Measurements from ENCODE around the gene YIPF4. TPM values are rescaled to one million over a fixed set of nuclear protein-coding genes. Genes with fewer than 3 reads are reported as not detected.
"Not testable (repeated sequence)": the region's sequence is repeated elsewhere in the genome, so short reads cannot be mapped to it uniquely, and the experiment has no call there.

Gene YIPF4
- polyA plus RNA-seq, 1 donor = 80.0 TPM

DNA sequence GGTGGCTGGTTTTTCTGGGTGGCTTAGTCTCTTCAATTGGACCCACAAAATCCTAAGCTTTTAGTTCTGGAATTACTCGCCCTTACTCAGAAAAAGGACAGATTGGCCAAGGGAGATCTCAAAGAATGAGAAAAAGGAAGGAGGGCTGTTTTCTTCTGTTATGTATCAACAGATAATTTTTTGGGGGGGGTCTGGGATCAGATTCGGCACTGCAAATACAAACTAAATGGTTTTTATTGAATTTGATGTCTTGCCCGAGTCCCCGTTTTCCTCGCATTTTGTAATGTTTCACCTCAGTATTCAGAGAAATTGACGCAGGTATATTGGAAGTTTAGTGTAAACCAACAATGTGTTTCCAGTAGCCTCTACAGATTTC lies 762 bp downstream of the YIPF4 start:
- DNase-seq = no peak

DNA sequence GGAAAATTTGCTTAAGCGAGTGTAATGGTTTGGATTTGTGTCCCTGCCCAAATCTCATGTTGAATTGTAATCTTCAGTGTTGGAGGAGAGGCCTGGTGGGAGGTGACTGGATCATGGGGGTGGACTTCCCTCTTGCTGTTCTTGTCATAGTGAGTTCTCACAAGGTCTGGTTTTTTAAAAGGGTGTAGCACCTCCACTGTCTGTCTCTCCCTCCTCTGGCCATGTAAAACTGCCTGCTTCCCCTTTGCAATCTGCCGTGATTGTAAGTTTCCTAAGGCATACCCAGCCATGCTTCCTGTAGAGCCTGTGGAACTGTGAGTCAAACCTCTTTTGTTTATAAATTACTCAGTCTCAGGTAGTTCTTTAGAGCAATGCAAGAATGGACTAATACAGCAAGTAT lies 6.6 kb downstream of the YIPF4 start:
- no peak for DNase-seq

DNA sequence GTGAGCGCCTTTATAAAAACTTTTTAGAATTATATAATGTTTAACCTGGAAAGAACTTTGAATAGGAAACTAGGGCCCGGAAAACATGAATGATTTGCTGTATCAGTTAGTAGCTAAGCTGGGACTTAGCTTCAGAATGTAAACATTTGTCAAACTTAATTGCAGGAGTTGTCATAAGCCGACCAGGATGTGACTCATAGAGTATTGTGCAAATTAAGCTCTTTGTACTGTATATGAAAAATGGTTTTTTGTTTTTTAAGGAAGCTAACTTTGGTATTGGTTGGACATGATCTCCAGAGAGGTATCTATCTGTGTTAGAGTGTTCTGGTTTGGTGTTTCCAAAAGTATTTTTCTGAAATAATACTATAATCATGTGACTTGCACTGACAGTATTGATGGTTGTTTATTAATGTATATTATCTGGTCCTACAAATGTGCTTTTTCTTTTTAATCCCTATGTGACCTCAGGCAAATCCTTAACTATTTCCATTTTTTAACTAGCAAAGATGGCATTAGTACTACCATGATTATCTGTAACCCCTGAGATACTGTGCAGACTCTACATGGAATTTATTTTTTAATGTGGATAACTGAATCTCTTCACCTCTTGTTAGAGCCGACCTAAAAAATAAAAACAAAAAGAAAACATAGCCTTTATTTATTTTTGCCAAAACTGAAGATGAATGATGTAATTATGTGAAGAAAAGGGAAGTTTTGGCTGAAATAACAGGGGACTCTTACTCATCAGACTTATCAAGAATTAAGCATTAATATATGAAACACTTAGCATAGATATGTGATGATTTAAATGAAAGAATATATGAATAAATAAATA lies 11.7 kb downstream of the YIPF4 start:
- no peak for DNase-seq

DNA sequence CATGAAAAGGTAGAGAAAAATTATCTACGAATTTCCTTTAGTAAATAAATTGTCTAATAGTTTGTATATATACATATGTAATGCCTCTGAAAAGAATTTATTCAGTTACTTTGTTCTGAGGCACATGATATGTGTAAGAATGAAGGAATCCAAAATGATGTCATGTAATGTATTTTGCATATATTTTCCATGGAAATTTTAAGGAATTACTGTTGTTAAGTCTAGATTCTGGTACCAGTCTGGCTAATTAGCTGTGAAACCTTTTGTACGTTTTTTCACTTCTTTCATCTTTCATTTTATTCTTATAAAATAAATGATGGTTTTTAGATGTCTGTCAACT lies 12.3 kb downstream of the YIPF4 start:
- no peak for DNase-seq

DNA sequence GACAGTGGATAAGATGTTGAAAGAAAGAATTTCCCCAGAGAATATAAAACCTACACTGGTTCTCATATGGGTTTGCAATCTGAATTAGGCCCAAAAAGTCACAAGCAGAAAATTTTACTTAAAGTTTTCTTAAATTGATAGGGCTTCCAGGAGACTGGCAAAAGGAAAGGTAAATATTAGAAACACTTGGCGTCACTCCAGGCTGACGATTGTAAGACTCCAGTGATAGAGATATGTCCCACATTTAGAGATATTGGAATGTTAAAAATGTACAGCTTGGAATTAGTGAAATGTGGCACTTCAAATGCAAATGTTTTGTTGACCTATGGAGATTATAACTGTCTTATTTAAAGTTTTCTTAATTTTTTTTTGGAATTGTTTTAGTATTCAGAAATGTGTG lies 14.0 kb downstream of the YIPF4 start:
- DNase-seq = no peak

DNA sequence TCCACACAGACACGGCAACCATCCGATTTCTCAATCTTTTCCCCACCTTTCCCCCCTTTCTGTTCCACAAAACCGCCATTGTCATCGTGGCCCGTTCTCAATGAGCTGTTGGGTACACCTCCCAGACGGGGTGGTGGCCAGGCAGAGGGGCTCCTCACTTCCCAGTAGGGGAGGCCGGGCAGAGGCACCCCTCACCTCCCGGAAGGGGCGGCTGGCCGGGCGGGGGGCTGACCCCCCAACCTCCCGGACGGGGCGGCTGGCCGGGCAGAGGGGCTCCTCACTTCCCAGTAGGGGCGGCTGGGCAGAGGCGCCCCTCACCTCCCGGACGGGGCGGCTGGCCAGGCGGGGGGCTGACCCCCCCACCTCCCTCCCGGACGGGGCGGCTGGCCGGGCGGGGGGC lies 15.8 kb downstream of the YIPF4 start:
- not testable (repeated sequence) for DNase-seq

DNA sequence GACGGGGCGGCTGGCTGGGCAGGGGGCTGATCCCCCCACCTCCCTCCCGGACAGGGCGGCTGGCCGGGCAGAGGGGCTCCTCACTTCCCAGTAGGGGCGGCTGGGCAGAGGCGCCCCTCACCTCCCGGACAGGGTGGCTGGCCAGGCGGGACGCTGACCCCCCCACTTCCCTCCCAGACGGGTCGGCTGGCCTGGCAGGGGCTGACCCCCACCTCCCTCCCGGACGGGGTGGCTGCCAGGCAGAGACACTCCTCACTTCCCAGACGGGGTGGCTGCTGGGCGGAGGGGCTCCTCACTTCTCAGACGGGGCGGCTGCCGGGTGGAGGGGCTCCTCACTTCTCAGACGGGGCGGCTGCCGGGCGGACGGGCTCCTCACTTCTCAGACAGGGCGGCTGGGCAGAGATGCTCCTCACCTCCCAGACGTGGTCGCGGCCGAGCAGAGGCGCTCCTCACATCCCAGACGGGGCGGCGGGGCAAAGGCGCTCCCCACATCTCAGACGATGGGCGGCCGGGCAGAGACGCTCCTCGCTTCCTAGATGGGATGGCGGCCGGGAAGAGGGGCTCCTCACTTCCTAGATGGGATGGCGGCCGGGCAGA lies 16.4 kb downstream of the YIPF4 start:
- DNase-seq = not testable (repeated sequence)

DNA sequence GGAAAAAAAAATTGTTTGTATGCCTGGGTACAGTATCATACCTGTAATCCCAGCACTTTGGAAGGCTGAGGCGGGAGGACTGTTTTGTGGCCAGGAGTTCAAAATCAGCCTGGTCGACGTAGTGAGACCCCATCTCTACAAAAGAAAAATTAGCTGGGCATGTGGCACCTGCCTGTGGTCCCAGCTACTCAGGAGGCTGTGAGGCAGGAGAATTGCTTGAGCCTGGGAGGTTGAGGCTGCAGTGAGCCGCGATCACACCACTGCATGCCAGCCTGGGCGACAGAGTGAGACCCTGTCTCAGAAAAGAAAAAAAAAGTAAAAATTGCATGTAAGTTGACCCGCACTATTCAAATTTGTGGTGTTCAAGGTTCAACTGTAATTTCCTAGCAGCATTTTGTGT lies 32.9 kb downstream of the YIPF4 start:
- DNase-seq = no peak

DNA sequence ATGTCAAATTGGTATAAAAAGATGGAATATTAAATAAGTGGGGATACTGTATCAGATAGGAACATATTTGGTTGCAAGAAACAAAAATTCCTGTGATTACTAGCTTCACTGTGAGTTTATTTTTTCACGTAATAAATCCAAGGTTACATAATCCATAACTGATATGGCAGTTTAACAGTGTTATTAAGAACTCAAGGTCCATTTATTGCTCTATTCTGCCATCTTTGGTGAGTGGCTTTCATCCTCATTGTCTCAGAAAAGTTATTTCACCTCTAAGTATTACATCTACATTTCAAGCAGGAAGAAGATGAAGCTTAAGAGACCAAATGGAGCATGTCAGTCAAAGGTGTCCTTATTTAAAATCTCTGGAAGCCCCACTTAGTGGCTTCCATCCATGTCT lies 37.2 kb downstream of the YIPF4 start:
- no peak for DNase-seq

DNA sequence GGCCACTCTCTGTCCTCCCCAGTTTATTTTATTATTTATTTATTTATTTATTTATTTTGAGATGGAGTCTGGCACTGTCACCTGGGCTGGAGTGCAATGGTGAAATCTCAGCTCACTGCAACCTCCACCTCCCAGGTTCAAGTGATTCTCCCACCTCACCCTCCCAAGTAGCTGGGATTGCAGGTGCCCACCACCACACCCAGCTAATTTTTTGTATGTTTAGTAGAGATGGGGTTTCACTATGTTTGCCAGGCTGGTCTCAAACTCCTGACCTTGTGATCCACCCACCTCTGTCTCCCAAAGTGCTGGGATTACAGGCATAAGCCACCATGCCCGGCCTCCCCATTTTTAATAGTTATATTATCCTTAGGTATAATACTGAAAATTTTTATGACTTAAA lies 51.0 kb downstream of the YIPF4 start:
- not testable (repeated sequence) for DNase-seq

DNA sequence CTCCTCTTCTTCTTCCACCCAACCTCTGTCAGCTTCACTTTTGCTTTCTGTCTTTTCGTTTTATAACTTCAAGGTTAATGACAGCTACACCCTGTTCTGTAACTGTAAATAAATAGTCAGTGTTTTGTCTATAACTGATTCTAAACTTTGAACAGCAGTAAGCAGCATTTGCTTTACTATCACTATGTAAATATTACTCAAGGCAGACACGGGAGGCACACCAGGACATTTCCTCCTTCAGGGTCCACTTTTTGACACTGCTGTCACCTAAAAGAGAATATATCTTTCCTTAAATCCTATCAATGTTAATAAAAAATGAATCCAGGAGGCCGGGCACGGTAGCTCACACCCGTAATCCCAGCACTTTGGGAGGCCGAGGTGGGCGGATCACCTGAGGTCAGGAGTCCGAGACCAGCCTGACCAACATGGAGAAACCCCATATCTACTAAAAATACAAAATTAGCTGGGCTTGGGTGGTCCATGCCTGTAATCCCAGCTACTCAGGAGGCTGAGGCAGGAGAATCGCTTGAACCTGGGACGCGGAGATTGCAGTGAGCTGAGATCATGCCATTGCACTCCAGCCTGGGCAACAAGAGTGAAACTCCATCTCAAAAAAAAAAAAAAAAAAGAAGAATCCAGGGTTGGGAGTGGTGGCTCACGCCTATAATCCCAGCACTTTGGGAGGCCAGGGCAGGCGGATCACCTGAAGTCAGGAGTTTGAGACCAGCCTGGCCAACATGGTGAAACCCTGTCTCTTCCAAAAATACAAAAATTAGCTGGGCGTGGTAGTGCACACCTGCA lies 51.7 kb downstream of the YIPF4 start:
- DNase-seq = not testable (repeated sequence)

DNA sequence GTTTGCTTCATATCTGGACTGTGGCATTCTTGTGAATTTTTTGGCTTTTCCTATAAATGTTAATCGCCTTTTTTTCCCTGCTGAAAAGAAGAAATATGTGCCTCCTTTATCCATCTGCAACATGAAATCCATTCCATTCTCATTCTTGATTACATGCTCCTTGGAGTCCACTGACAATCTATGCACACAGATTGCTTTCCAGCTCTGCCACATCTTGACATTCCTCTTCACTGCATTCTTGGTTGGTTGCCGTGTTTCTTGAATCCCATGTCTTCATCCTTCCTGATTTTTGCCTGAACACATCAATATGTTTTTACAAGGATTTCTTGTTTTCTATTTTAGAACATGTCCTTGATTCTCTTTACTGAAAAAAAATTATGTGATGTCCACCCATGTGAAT lies 52.4 kb downstream of the YIPF4 start:
- no peak for DNase-seq

DNA sequence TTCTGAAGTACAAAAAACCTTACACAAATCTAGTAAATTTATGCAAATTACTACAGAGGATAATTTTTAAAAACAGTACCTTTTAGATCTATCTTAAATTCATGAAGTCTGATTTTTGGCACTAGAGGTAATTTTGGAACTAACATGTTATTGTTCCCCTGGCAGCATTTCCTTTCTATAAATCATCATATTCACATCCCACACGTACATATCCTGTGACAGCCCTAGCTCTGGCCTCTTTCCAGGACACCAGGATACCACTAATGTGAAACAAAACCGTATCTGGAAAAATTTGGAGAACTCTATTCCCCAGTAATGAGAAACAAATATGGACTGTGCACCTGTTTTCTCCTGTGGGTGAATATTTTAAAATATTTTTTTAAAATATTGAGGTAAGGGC lies 65.1 kb downstream of the YIPF4 start:
- DNase-seq = peak; percentile 11

DNA sequence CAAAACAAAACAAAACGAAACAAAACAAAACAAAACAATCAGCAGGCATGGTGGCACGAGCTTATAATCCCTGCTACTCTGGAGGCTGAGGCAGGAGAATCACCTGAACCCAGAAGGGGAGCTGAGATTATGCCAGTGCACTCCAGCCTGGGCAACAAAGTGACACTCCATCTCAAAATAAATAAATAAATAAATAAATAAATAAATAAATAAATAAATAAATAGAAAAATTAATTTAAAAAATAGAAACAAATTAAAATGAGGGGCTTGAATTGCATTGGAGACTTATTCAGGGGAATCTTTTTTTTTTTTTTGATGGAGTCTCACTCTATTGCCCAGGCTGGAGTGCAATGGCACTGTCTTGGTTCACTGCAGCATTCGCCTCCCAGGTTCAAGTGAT lies 73.1 kb downstream of the YIPF4 start:
- not testable (repeated sequence) for DNase-seq

DNA sequence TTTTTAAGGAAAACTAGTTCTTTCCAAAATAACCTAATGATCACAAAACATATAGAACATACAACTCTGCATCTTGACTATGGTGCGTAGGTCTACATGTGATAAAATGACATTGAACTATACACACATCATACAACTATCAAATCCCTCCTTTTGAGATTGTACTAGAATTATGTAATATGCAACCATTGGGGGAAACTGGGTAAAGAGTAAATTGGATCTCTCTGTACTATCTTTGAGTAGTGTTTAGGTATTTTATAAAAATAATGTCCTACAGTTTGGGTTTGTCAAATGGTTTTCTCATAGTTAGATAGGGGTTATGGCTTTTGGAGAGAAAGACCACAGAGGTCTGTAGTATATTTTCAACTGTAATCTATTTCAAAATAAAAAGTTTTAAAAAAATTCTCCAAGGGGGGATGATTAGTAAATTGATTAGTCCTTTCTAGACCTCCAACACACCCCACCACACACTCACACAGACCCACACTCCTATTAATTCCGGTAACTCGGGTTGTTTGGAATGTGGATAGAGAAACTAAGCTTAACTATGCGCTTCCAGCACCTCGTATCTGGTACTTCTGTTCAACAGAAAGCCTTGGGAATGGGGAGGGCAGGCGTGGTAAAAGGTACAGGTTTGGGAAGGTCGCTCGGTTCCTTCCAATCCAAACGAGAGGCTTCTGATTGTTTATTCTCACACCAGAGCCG lies 78.4 kb downstream of the YIPF4 start:
- no peak for DNase-seq

DNA sequence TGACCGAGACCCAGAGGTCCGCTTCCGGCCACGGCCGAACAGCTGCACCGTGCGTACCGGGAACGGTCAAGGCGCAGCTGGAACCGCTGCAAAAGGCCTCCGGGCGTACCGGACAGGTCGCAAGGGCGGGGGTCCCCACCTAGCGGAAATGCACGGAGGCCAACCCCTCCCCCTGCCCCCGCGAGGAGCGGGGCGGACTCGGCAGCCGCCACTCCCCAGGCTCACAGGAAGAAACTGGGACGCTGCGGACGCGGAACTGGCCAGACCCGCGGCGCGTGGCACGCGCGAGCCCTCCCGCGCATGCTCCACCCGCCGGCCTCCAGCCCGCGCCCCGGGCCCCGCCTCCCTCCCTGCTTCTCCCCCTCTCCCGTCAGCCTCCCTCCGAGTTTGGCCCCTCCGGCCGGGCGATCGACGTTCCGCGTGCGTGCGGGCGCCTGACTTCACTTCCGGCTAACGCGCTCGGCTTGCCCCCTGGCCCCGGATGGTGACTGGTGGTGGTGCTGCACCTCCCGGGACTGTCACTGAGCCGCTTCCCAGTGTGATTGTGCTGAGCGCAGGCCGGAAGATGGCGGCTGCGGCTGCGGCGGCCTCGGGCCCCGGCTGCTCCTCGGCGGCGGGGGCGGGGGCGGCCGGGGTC lies 79.1 kb downstream of the YIPF4 start, which contains the start of gene BIRC6:
Gene BIRC6, plus strand, starts transcription at position 343 of the 637 bp plus-strand sequence. Its CDS starts 139 bp downstream, at position 482.
- DNase-seq = peak; percentile 93

DNA sequence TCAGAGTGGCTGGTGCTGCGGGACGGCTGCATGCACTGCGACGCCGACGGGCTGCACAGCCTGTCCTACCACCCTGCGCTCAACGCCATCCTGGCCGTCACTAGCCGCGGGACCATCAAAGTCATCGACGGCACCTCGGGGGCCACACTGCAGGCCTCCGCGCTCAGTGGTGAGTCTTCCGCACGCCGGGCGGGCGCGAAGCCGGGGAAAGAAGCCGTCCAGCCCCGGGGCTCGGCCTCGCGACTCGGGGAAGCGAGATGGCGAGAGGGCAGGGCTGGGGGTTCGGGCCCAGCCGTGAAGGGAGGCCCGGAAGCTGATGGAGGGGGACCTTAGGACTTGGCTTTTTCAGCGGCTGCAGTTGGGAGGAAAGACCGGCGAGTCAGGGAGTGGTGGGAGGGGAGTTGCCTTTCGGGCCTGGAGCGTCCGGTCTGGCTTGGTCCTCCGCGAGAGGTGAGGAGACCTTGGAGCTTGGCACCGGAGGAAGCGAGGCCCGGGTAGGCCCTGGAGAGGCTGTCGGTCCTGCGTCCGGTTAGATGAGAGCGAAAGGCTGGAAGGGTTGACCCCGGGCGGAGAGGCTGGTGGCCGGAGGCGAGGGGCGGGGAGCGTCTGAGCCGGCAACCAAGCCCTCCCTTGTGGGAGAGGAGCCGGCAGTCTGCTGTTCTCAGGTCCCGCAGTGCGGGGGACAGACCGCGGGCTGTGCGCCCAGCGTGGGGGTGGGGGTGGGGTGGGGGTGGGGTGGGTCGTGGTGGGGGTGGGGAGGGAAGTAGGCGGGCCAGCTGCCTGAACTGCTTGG lies 79.8 kb downstream of the YIPF4 start:
- DNase-seq = peak; percentile 41

DNA sequence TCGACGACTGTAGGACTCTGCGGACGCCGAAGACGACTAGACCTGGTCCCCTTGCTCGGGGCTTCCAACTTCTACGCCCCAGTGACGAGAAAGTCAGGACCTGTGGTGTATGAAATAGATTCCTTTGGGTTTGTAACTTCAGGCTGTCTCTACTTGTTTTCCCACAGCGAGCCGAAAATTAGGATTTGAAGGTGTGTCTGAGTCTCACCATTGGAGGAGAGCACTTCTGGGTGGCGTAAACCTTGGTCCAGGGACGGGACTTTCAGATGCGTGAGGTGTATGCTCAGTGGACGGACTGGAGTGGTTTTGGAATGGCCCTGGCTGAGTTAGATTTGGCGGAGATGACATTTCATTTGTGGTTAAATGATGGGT lies 80.4 kb downstream of the YIPF4 start:
- peak; percentile 26 for DNase-seq

DNA sequence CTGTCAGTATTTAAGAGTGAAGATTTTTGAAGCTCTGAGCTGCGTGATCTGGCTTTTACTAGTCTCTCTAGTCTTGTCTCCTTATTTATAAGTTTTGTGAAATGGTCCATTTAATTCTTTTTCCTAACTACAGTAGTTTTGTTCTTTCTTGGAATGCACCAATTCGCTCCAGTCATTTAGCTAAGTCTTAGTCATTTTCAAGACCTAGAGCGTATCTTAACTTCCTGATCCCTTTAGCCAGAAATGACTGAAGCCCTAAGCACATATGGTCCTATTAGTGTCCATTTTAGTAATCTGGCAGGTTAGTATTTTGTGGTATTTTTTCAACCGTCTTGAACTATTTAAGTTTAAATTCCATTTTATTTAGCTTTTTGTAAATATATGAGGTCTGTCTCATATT lies 82.7 kb downstream of the YIPF4 start:
- DNase-seq = no peak

DNA sequence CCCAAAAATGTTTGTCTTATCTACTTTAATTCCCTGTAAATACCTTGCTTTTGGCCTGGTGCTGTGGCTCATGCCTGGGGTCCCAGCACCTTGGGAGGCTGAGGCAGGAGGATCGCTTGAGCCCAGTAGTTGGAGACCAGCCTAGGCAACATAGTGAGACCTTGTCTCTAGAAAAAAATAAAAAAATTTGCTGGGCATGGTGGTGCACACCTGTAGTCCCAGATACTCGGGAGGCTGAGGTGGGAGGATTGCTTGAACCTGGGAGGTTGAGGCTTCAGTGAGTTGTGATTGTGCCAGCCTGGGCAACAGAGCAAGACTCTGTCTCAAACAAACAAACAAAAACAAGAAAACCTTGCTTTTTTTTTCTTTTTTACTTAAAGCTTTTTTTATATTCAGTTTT lies 85.3 kb downstream of the YIPF4 start:
- not testable (repeated sequence) for DNase-seq

DNA sequence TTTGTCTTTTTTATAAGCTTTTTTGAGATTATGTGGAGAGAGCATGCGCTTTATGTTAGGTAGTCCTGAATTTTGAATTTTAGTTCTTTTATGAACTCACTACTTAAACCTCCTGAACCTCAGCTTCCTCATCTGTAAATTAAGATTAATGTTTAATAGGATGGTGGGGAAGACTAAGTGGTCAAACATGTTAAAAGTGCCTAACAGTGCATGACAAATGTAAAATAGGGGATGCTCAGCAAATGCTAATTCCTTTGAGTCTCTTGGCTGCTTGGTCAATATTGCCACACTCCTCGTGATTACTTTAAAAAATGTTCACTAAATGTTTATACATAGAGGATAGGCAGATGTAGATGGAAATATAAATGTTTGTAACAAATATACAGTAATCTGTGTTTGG lies 85.9 kb downstream of the YIPF4 start:
- no peak for DNase-seq

Measured in left kidney (tissue), 2 donors.